GM19099 (cell line): ENCODE results near the gene SPATC1L.

Source experiments
- POLR2A ChIP-seq: IDR thresholded peaks from 3 replicates; pipeline ENCODE4 v1.6.1; 2011; ENCODE audit warnings: low read depth; ENCODE audit not compliant: insufficient read length; ENCODE audit errors: extremely low read depth

Gene SPATC1L

GRCh38 chr21:46153247-46154154 is 30.8 kb downstream of the SPATC1L start:
- no peak for TF ChIP-seq POLR2A

DNA sequence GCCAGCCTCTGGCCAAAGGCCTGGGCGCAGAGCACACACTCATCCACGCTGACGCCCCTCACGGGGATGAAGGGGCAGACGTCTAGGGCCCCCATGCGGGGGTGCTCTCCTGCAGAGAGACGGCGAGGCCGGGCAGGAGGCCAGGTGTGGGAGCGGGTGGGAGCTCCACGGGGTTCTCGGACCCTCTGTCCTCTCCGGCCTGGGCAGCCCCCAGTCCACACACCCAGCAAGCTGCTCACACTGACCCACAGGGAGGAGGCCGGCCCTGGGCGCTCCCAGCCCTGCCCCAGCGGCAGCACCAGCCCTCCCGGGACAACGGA is 31.4 kb downstream of the SPATC1L start:
- TF ChIP-seq POLR2A = no peak

DNA sequence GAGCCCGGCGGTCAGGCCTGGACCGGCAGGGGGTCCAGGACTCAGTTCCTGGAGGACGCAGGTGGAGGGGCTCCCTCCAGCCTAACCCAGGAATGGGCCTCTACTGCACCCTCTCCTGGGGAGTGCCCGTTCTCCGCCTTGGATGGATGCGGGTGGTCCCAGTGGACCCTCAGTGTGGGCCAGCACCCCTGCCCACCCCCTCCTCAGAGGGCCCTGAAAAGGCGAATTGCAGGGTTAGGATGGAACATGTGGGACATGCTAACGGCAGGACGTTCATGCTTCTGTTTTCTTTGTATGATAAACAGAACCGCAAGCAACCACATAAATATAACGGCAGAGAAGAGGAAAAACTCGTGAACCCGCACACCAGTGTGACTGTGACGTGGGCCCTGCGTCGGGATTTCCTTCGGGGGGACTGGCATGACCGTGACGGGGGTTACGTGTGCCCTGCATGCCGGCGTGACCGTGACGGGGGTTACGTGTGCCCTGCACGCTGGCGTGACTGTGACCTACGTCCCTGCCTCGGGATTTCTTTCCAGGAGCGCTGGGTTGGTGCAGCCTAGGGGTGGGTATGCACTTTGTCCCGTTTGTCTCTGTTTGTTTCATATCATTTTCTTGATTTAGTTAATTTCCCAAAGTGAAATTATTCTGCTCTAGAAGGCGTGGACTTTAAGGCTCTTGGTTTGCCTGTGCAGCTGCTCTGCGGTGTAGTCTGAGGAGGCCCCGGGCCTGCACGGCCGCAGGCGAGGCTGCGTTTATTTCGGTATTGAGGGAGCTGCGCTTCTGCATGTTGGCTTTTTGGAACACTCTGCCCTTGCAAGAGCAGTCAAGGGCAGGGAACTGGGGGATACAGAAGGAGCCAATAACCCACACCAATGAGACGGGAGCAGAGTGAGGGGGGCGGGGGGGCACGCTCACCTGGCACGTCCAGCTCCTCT is 32.0 kb downstream of the SPATC1L start:
- no peak for TF ChIP-seq POLR2A

DNA sequence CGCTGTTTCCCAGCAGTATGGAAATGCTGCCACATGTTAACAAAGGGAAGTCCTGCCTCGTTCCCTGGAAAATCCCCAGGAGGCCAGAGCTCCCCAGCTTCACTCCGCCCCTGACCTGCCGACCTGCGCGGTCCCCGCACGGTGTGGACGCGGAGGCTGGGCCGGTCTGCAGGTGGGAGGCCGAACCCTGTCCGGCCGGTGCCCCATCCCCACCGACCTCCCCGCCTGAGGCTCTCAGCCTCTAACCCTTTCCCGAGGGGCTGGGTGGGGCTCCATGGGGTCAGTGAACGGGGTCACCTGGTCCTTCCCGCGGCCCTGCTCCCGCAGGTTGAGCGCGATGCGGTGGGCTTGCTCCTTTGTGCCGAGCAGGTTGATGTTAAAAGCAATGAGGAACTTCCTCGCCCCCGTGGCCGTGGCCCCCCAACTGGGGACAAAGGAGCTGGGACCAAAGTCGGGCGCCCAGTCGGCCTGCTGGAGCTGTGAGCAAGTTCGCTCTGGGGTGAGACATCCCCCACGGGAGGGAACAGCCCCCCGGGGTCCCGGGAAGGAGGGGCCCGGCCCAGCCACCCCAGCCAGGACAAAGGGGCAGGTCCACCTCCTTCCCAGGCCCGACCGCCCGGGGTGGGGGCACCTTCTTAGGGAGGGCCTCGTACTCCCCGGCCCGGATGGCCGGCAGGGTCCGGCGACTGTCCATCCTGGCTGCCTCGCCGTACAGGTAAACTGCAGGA is 32.8 kb downstream of the SPATC1L start:
- no peak for TF ChIP-seq POLR2A

DNA sequence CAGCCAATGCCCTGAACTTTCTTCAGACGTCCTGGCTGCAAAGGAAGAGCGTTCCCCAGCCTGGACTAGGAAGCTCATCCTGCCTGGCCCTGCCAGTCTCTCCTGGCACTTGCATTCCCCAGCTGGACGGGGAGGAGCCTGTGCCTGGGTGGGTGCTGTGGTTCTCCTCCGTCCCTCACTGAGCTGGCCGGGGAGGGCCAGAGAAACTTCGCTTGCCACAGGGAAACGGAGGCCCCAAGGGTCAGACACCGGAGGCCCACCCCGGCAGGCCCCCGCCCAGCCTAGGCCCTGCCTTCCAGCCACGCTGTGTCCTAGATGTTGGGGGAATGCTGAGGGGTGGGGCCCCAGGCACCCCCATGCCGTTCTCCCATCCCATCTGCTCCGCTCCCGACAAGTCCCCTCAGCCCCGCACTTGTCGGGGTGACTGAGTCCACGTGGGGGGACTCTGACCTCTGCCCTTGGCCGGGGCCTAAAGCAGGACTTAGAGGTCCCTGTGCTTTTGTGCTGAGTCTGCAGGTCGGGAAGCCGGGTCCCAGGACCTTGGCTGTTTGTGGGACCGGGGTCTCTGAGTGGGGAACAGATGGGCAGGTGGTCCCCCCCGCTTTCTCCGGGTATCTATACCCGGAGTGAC is 33.7 kb downstream of the SPATC1L start:
- TF ChIP-seq POLR2A = no peak

DNA sequence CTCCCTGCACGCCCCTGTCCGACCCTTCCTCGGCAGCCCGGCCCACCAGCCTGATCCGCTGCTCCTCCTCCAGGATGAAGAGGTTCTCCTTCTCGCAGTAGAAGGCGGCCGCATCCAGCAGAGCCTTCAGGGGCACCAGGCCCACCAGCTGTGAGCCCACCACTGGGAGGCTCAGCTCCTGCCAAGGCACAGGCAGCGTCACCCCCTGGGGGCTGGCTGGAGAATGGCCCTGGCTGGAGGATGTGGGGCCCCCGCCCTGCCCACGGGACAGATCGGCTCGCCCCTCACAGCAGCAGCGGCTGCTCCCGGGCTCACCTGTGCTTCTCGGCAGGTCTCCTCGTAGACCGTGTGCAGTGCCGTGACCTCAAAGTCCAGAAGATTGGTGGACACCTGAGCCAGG is 34.2 kb downstream of the SPATC1L start:
- TF ChIP-seq POLR2A = no peak

- no peak for TF ChIP-seq POLR2A
Measured at GRCh38 chr21:46149205-46149901, 34.9 kb downstream of the SPATC1L start.

GRCh38 chr21:46148106-46148505 is 36.2 kb downstream of the SPATC1L start:
- no peak for TF ChIP-seq POLR2A

DNA sequence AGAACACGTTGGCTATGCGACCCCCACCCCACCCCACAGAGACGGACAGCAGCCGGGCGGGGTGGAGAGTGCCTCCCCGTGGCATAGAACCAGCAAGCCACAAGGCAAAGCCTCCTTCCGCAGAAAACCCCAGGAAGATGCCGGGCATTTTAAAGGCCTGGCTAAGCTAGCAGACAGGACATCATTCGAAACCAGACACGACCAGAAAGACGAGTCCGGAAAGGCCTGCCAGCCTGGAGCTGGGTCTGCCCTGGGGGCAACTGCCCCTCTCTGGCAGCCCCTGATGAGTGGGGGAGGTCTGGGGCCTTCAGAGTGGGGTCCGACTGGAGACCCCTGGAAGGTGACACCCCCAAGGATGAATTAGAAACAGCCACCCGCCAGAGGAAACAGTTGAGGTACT is 37.4 kb downstream of the SPATC1L start:
- no peak for TF ChIP-seq POLR2A

DNA sequence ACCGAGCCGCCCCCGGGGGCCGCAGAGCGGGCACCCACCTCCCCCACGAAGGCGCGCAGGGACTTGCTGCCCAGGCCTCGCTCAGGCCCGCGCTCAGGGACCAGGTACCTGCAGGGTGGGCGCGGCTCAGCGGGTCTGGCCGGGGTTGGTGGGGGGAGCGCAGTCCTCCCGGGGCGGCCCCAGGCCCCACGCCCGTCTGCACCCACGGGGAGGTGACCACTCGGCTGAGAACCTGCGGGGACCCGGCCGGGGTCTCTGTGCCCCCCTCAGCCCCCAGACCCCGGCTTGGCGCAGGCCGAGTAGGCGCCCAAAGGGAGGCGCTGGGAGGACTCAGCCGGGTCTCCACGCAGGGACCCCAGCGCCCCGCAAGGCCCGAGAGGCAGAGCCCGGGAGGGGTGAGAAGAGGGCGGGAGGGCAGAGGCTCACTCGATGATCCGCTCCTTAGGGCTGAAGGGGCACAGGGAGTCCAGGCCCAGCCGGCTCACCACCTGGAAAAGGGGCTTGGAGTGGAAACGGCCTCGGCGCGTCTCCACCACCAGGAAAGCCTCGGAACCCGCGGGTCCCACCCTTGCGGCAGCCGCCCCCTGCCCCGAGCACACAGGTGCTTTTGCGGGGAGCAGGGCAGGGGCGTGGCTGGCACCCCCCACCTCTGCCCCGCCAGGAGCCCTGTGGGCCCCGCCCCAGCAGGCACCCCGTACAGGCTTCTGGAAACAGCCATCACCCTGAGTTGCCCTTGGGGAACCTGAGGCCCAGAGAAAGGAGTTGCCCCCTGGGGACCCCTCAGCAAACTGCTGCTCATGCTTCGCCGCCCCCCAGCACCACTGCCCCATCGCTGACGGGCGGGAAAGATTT is 38.2 kb downstream of the SPATC1L start:
- no peak for TF ChIP-seq POLR2A

GRCh38 chr21:46145159-46145839 is 39.0 kb downstream of the SPATC1L start:
- no peak for TF ChIP-seq POLR2A

DNA sequence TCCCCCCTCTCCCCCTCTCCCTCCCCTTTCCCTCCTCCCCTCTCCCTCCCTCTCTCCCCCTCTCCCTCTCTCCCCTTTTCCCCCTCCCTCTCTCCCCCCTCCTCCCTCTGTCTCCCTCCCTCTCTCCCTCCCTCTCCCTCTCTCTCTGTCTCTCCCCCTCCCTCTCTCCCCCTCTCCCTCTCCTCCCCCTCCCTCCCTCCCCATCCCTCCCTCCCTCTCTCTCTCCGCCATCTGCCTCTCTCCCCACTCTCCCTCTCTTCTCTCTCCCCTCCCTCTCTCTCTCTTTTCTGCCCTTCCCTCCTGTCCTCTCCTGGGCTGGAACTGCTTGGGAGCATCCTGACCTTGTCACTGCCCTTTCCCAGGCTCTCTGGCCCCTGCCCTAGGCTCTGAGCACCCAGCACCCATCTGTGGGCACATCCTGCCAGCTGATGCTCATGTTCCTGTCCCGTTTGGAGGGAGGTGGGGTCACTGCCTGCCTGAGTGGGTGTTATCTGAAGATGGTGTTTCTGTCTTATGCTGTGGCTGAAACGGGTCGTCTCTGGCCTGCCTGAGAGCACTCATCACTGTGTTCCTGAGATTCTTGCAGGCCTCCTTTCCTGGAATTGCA is 39.7 kb downstream of the SPATC1L start:
- TF ChIP-seq POLR2A = no peak
